ENCODE results near the gene MED10. TPM values are rescaled to one million over a fixed set of nuclear protein-coding genes. Genes with fewer than 3 reads are reported as not detected.

Gene MED10
- total RNA-seq, 1 experiment from 2014 or later, result 81.8 TPM

DNA sequence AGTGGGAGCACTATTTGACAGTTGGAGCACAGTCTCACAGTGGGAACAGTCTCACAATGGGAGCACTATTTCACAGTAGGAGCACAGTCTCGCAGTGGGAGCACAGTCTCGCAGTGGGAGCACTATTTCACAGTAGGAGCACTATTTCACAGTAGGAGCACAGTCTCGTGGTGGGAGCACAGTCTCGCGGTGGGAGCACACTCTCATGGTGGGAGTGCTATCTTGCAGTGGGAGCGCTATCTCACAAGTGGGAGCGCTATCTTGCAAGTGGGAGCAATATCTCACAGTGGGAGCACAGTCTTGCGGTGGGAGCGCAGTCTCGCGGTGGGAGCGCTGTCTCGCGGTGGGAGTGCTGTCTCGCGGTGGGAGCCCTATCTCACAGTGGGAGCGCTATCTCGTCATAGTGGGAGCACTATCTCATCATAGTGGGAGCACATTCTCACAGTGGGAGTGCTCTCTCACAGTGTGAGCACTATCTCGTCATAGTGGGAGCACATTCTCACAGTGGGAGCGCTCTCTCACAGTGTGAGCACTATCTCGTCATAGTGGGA, 56.1 kb downstream of the MED10 start:
- Histone ChIP-seq H3K27me3 (ENCODE audit: insufficient read depth, low read depth) (peaks cover 66% of the 10 kb centered on the region), H3K36me3 (ENCODE audit: low read depth) (no peaks in the 10 kb centered on the region), H3K4me2 (no peak overlapping the region), H4K20me1 (ENCODE audit: insufficient read depth) (no peaks in the 10 kb centered on the region), H3F3A (ENCODE audit: insufficient read depth, low read depth) (no peaks in the 10 kb centered on the region), H3K9me2 (ENCODE audit: insufficient read depth) (no peaks in the 10 kb centered on the region), H3K9me3 (ENCODE audit: insufficient read depth, low read depth) (no peaks in the 10 kb centered on the region), H3K27ac (no peak overlapping the region), H3K4me3 (no peak overlapping the region), H3K4me1 (replicated peaks; ENCODE audit: insufficient read depth) (no peaks in the 10 kb centered on the region), H3K79me2 (ENCODE audit: low read depth) (no peaks in the 10 kb centered on the region), H2AFZ (no peak overlapping the region)
- DNase-seq, result no peak
- intact Hi-C loops (cut with micrococcal nuclease; ENCODE audit: unreplicated experiment), result no loop called here
- TF ChIP-seq EZH2 (IDR thresholded peaks at IDR 0.05; ENCODE audit: low read depth), result no peak
- no peak for TF ChIP-seq CTCF (conservative IDR thresholded peaks at IDR 0.05)
- CTCF ChIA-PET, result no interaction called here
- BruUV-seq (replicated peaks), result no TSS peak
- POLR2A ChIA-PET (ENCODE audit: unreplicated experiment), result no interaction called here

Other genes starting within 250 kb of the MED10 start
- gene UBE2QL1, start 70.3 kb upstream of the MED10 start, total RNA-seq (2021), result not detected in 2 replicates

Measured in PC-9 (cell line).